K562 (cell line): ENCODE measurements around the gene DPM1. TPM values are rescaled to one million over a fixed set of nuclear protein-coding genes. Genes with fewer than 3 reads are reported as not detected.

Source experiments
- ARHGAP35 ChIP-seq: fragments of 450-650 bp; IDR thresholded peaks from 2 replicates; pipeline ENCODE4 v1.6.1; 2018; ENCODE audit not compliant: partially characterized antibody
- CSDE1 ChIP-seq, 2 experiments: fragments of 450-650 bp; IDR thresholded peaks; 2 replicates each; pipeline ENCODE4 v1.6.1; 2016; ENCODE audit warnings: mild to moderate bottlenecking in 1 of 2
- CTCF ChIP-seq, 3 experiments: IDR thresholded peaks in 2 of 3; conservative IDR thresholded peaks in 1 of 3; 2 replicates each; pipeline ENCODE4 v1.5.1; 2011 to 2012; ENCODE audit warnings: low read length in 3 of 3, mild to moderate bottlenecking in 3 of 3, control low read depth in 2 of 3, improper control_type of control experiment in 1 of 3, inconsistent platforms in 1 of 3, low read depth in 1 of 3, mixed read lengths in 1 of 3, moderate library complexity in 1 of 3; ENCODE audit not compliant: insufficient read depth in 2 of 3
- CTCFL ChIP-seq: IDR thresholded peaks from 2 replicates; pipeline ENCODE4 v1.6.1; 2011; ENCODE audit warnings: borderline replicate concordance, low read depth, mild to moderate bottlenecking, moderate library complexity, low read length; ENCODE audit not compliant: insufficient read depth, poor library complexity, severe bottlenecking
- GTF3C2 ChIP-seq: IDR thresholded peaks from 3 replicates; pipeline ENCODE4 v1.6.1; 2011; ENCODE audit warnings: borderline replicate concordance, mild to moderate bottlenecking, moderate library complexity; ENCODE audit not compliant: insufficient read length; ENCODE audit errors: extremely low read depth
- NR2C1 ChIP-seq, 2 experiments: fragments of 450-650 bp; IDR thresholded peaks; 2 replicates each; pipeline ENCODE4 v1.6.1; 2017; ENCODE audit warnings: mild to moderate bottlenecking in 2 of 2, antibody characterized with exemption in 1 of 2, inconsistent platforms in 1 of 2, missing compliant biosample characterization in 1 of 2, missing genetic modification characterization in 1 of 2
- POLR3G ChIP-seq: IDR thresholded peaks from 2 replicates; pipeline ENCODE4 v1.6.1; 2011; ENCODE audit not compliant: insufficient read length, insufficient replicate concordance; ENCODE audit errors: extremely low read depth
- TCF7L2 ChIP-seq: fragments of 150-350 bp; IDR thresholded peaks from 2 replicates; pipeline ENCODE4 v1.6.1; 2016; ENCODE audit warnings: low read depth, mild to moderate bottlenecking, low read length, moderate library complexity
- TSHZ1 ChIP-seq: fragments of 250-450 bp; sonication (Bioruptor Pico); IDR thresholded peaks from 2 replicates; pipeline ENCODE4 v1.4.0; 2020; ENCODE audit warnings: mild to moderate bottlenecking, moderate library complexity
- ZNF212 ChIP-seq: fragments of 450-650 bp; formaldehyde crosslinking; IDR thresholded peaks from 2 replicates; pipeline ENCODE4 v1.4.0; 2020; ENCODE audit warnings: mild to moderate bottlenecking
- ZNF311 ChIP-seq: fragments of 250-450 bp; sonication (Bioruptor Pico); IDR thresholded peaks from 2 replicates; pipeline ENCODE4 v1.4.0; 2020; ENCODE audit warnings: mild to moderate bottlenecking, moderate library complexity
- ZNF384 ChIP-seq: IDR thresholded peaks from 2 replicates; pipeline ENCODE4 v1.6.1; 2012; ENCODE audit warnings: low read depth, low read length, improper control_type of control experiment
- ZNF449 ChIP-seq: fragments of 250-450 bp; sonication (Bioruptor Pico); IDR thresholded peaks from 2 replicates; pipeline ENCODE4 v1.8.0; 2022; ENCODE audit warnings: moderate library complexity, mild to moderate bottlenecking, inconsistent platforms
- ZNF57 ChIP-seq: fragments of 450-650 bp; formaldehyde crosslinking; IDR thresholded peaks from 2 replicates; pipeline ENCODE4 v1.4.0; 2020; ENCODE audit warnings: mild to moderate bottlenecking, moderate library complexity
- polyA plus RNA-seq, 8 experiments: library from polyadenylated mRNA; depleted of rRNA in 4 of 8; stranded (reverse) in 5 of 8; unstranded in 3 of 8; fragments of >200 nt; fragmentation: Nextera tagmentation in 2 of 8; fragmentation: Illumina TruSeq in 1 of 8; extraction: Ambion mirVana in 2 of 8; extraction: Trizol in 1 of 8; gene quantifications; 2 replicates each; pipeline versions ENCODE4 v1.2.1 to v1.2.3, GENCODE V29; 2011 to 2014; ENCODE audit warnings: inconsistent platforms in 1 of 8, missing spikeins in 1 of 8
- total RNA-seq, 7 experiments: library from RNA; depleted of rRNA in 6 of 7; stranded (reverse); fragments of >200 nt in 6 of 7; fragmentation: Illumina TruSeq in 2 of 7; extraction: Trizol in 2 of 7; gene quantifications; 2 replicates each; pipeline versions ENCODE4 v1.2.1 to v1.2.3, GENCODE V29; 2011 to 2021; ENCODE audit warnings: low replicate concordance in 1 of 7

DPM1 gene
- total and polyA plus RNA-seq, 9 of the 15 experiments (the other 6 are each of a cell fraction or from before 2014, with no cell fraction given): 75.2 to 190 (median 153) TPM

GRCh38 chr20:50903353-50904051 is 54.8 kb downstream of the DPM1 start (continued):
- TF ChIP-seq TCF7L2 (no peak), ZNF449 (no peak), ZNF311 (CRISPR knock-in tag) (no peak), ZNF57 (CRISPR knock-in tag) (no peak), GTF3C2 (no peak), POLR3G (no peak), ARHGAP35 (no peak), ZNF384 (no peak), TSHZ1 (no peak), CSDE1 (IDR thresholded peaks at IDR 0.05) (0 out of 4 replicates have a peak, but pooled peaks of 1 of the 2 experiments have one; percentile 46), CTCF (IDR thresholded peaks at IDR 0.05 in 2 of 3, conservative IDR thresholded peaks at IDR 0.05 in 1 of 3; ENCODE audit: insufficient read depth in 2 of 3, low read depth in 1 of 3, low read length in 3 of 3) (no peak), ZNF212 (no peak), NR2C1 (IDR thresholded peaks at IDR 0.05) (no peak), NR2C1 (tag; IDR thresholded peaks at IDR 0.05) (no peak), CTCFL (no peak)
